ENCODE results near the gene PPP1R3G. TPM values are rescaled to one million over a fixed set of nuclear protein-coding genes. Genes with fewer than 3 reads are reported as not detected.

The PPP1R3G gene
- polyA plus RNA-seq, 1 donor (not counting 4 experiments of a cell fraction or from before 2014, with no cell fraction given) = 0.01 TPM

GRCh38 chr6:5083813-5084359 lies 1.3 kb upstream of the PPP1R3G start:
- H3K4me2 ChIP-seq (ENCODE audit: control insufficient read depth, extremely low read depth, insufficient read depth, low read depth, low read length) = no peak overlapping the region
- H3K27me3 ChIP-seq (ENCODE audit: control insufficient read depth, extremely low read depth, insufficient read depth, low read length) = peaks cover 21% of the 10 kb centered on the region
- no peaks in the 10 kb centered on the region for H4K20me1 ChIP-seq (ENCODE audit: control insufficient read depth, extremely low read depth, insufficient read depth, low read length)
- no peaks in the 10 kb centered on the region for H3K9me3 ChIP-seq (ENCODE audit: control insufficient read depth, low read depth, low read length)
- H3K4me3 ChIP-seq (ENCODE audit: control insufficient read depth in 2 of 3, extremely low read depth in 1 of 3, insufficient read depth in 2 of 3, low read depth in 1 of 3, low read length in 3 of 3) = no peak overlapping the region
- no peaks in the 10 kb centered on the region for H3K36me3 ChIP-seq (ENCODE audit: control insufficient read depth in 2 of 2, extremely low read depth in 1 of 2, insufficient read depth in 2 of 2, low read length in 2 of 2)
- dilution Hi-C loops (cut with MboI; ENCODE audit: extremely low pct_ligation_motif_present, low sequenced_read_pairs) = no loop called here
- DNase-seq (ENCODE audit: low read depth, low spot score) (no peak), FAIRE-seq (no peak)
- H3K79me2 ChIP-seq (ENCODE audit: control insufficient read depth, insufficient read depth, low read length) = no peaks in the 10 kb centered on the region
- TF ChIP-seq EZH2 (IDR thresholded peaks at IDR 0.05; ENCODE audit: low read length) (no peak), CTCF (optimal IDR thresholded peaks at IDR 0.05 in 1 of 3, IDR thresholded peaks at IDR 0.05 in 1 of 3, conservative IDR thresholded peaks at IDR 0.05 in 1 of 3; ENCODE audit: extremely low read depth in 1 of 3, insufficient read depth in 2 of 3, low read length in 3 of 3) (no peak)
- H3K9ac ChIP-seq (ENCODE audit: control insufficient read depth, extremely low read depth, insufficient read depth, low read length) = no peak overlapping the region
- H3K9me1 ChIP-seq (ENCODE audit: control insufficient read depth, extremely low read depth, insufficient read depth, low read length) = no peaks in the 10 kb centered on the region
- no peak overlapping the region for H2AFZ ChIP-seq (ENCODE audit: control insufficient read depth, low read length)
- H3K27ac ChIP-seq (ENCODE audit: control insufficient read depth, insufficient read depth, low read length) = no peak overlapping the region
- H3K4me1 ChIP-seq (ENCODE audit: control insufficient read depth, extremely low read depth, insufficient read depth, low read length) = peaks cover 21% of the 10 kb centered on the region

GRCh38 chr6:5084360-5084780 lies 771 bp upstream of the PPP1R3G start:
- peak overlapping the region; percentile 39 for H3K9ac ChIP-seq (ENCODE audit: control insufficient read depth, extremely low read depth, insufficient read depth, low read length)
- peak overlapping the region; percentile 55 for H2AFZ ChIP-seq (ENCODE audit: control insufficient read depth, low read length)
- H4K20me1 ChIP-seq (ENCODE audit: control insufficient read depth, extremely low read depth, insufficient read depth, low read length) = no peaks in the 10 kb centered on the region
- dilution Hi-C loops (cut with MboI; ENCODE audit: extremely low pct_ligation_motif_present, low sequenced_read_pairs) = no loop called here
- H3K27me3 ChIP-seq (ENCODE audit: control insufficient read depth, extremely low read depth, insufficient read depth, low read length) = peaks cover 21% of the 10 kb centered on the region
- H3K4me1 ChIP-seq (ENCODE audit: control insufficient read depth, extremely low read depth, insufficient read depth, low read length) = peaks cover 21% of the 10 kb centered on the region
- no peaks in the 10 kb centered on the region for H3K36me3 ChIP-seq (ENCODE audit: control insufficient read depth in 2 of 2, extremely low read depth in 1 of 2, insufficient read depth in 2 of 2, low read length in 2 of 2)
- DNase-seq (ENCODE audit: low read depth, low spot score) = no peak
- no peaks in the 10 kb centered on the region for H3K9me1 ChIP-seq (ENCODE audit: control insufficient read depth, extremely low read depth, insufficient read depth, low read length)
- H3K4me3 ChIP-seq (ENCODE audit: control insufficient read depth in 2 of 3, extremely low read depth in 1 of 3, insufficient read depth in 2 of 3, low read depth in 1 of 3, low read length in 3 of 3) = peak overlapping the region; percentile 35 to 62 (median 57)
- no peaks in the 10 kb centered on the region for H3K79me2 ChIP-seq (ENCODE audit: control insufficient read depth, insufficient read depth, low read length)
- TF ChIP-seq EZH2 (IDR thresholded peaks at IDR 0.05; ENCODE audit: low read length) (no peak), CTCF (optimal IDR thresholded peaks at IDR 0.05 in 1 of 3, IDR thresholded peaks at IDR 0.05 in 1 of 3, conservative IDR thresholded peaks at IDR 0.05 in 1 of 3; ENCODE audit: extremely low read depth in 1 of 3, insufficient read depth in 2 of 3, low read length in 3 of 3) (no peak)
- H3K9me3 ChIP-seq (ENCODE audit: control insufficient read depth, low read depth, low read length) = no peaks in the 10 kb centered on the region
- FAIRE-seq = no peak
- H3K4me2 ChIP-seq (ENCODE audit: control insufficient read depth, extremely low read depth, insufficient read depth, low read depth, low read length) = peak overlapping the region; percentile 81
- no peak overlapping the region for H3K27ac ChIP-seq (ENCODE audit: control insufficient read depth, insufficient read depth, low read length)

All from keratinocyte (primary cell).